Measurements from ENCODE around the gene CGRRF1. TPM values are rescaled to one million over a fixed set of nuclear protein-coding genes. Genes with fewer than 3 reads are reported as not detected.

Gene CGRRF1
- total and polyA plus RNA-seq, 10 of the 15 experiments (the other 5 are each of a cell fraction or from before 2014, with no cell fraction given), result 5.5 to 47.7 (median 13.5) TPM

DNA sequence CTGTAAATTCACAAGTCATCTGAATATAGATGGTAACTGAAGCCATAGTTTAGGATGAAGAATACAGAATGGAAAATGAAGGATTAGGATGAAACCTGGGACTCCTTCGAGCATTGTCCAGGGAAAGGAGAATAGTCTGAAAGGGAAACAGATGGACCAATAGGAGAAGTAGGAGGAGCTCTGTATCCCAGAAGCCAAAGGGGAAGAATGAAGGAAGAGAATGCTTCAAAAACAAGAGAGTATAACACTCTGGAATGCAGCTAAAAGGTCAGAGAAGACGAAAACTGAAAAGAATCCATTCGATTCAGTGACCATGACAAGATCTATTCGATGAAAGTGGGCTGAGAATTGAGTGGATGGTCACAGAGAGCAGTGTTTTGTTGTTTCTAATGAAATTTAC lies 21.9 kb upstream of the CGRRF1 start:
- ChIA-PET SMC1A (ENCODE audit: uncharacterized antibody, unreplicated experiment) (interaction anchor here (0.8 to 1.6 kb wide), 7 partner anchors 21 to 89 kb away, joined by 3 to 4 read pairs (median 3); no protein-coding TSS in a partner anchor), POLR2A (interaction anchor here (0.9 to 2.5 kb wide), 4 partner anchors 8 to 91 kb away, joined by 3 to 19 read pairs (median 4); partner anchors contain the start of genes CDKN3 and CGRRF1), RAD21 (ENCODE audit: unreplicated experiment) (interaction anchor here (0.7 to 3.7 kb wide), 9 partner anchors 9 to 155 kb away, joined by 3 to 16 read pairs (median 4); partner anchors contain the start of genes CDKN3 and CGRRF1), CTCF (interaction anchor here (0.7 to 5.2 kb wide), 5 partner anchors 21 to 286 kb away, joined by 3 to 22 read pairs (median 3); partner anchors contain the start of gene CGRRF1)
- FAIRE-seq (no peak), ATAC-seq (no peak), DNase-seq (ENCODE audit: low read depth, low spot score) (no peak)
- H3K9me3 ChIP-seq (replicated peaks; ENCODE audit: control insufficient read depth, insufficient read depth, low read length), result no peaks in the 10 kb centered on the region
- TSS peak; percentile 52 for BruUV-seq (replicated peaks)
- H3K4me3 ChIP-seq, result peak overlapping the region; percentile 92
- no peaks in the 10 kb centered on the region for H3K27me3 ChIP-seq (replicated peaks in 1 of 2; ENCODE audit: control insufficient read depth in 2 of 2, insufficient read depth in 2 of 2, low read length in 1 of 2)
- H4K20me1 ChIP-seq (ENCODE audit: control insufficient read depth, insufficient read depth), result no peaks in the 10 kb centered on the region
- in situ Hi-C loops (cut with MboI), result no loop called here
- H3K4me1 ChIP-seq (ENCODE audit: control insufficient read depth, insufficient read depth, low read length), result peaks cover 4% of the 10 kb centered on the region
- H2AFZ ChIP-seq (ENCODE audit: control insufficient read depth, low read depth, low read length), result no peak overlapping the region
- no peaks in the 10 kb centered on the region for H3K36me3 ChIP-seq (ENCODE audit: control insufficient read depth in 2 of 2, insufficient read depth in 2 of 2, low read length in 1 of 2)
- TF ChIP-seq SMC3 (IDR thresholded peaks at IDR 0.05; ENCODE audit: borderline replicate concordance, low read length) (no peak), MYC (IDR thresholded peaks at IDR 0.05; ENCODE audit: insufficient read depth, insufficient read length, insufficient replicate concordance, low read length, severe bottlenecking) (no peak), RBBP5 (conservative IDR thresholded peaks at IDR 0.05) (no peak), RELA (IDR thresholded peaks at IDR 0.05; ENCODE audit: borderline replicate concordance, partially characterized antibody) (no peak), HDAC2 (IDR thresholded peaks at IDR 0.05) (no peak), CBX3 (IDR thresholded peaks at IDR 0.05; ENCODE audit: borderline replicate concordance, low read depth) (no peak), CEBPB (IDR thresholded peaks at IDR 0.05; ENCODE audit: borderline replicate concordance in 1 of 2, low read depth in 2 of 2, low read length in 2 of 2) (no peak), CREM (IDR thresholded peaks at IDR 0.05; ENCODE audit: low read depth) (no peak), CBX5 (IDR thresholded peaks at IDR 0.05; ENCODE audit: low read depth) (no peak), BHLHE40 (IDR thresholded peaks at IDR 0.05; ENCODE audit: borderline replicate concordance in 1 of 2, low read depth in 2 of 2, low read length in 1 of 2) (no peak), NRF1 (conservative IDR thresholded peaks at IDR 0.05; ENCODE audit: low read depth, low read length) (no peak), MTA3 (IDR thresholded peaks at IDR 0.05; ENCODE audit: borderline replicate concordance, low read length) (no peak), DPF2 (IDR thresholded peaks at IDR 0.05) (no peak), ASH2L (IDR thresholded peaks at IDR 0.05; ENCODE audit: borderline replicate concordance, low read depth) (no peak), YY1 (IDR thresholded peaks at IDR 0.05; ENCODE audit: low read depth, low read length) (no peak)
- TF ChIP-seq, protein P1, sequence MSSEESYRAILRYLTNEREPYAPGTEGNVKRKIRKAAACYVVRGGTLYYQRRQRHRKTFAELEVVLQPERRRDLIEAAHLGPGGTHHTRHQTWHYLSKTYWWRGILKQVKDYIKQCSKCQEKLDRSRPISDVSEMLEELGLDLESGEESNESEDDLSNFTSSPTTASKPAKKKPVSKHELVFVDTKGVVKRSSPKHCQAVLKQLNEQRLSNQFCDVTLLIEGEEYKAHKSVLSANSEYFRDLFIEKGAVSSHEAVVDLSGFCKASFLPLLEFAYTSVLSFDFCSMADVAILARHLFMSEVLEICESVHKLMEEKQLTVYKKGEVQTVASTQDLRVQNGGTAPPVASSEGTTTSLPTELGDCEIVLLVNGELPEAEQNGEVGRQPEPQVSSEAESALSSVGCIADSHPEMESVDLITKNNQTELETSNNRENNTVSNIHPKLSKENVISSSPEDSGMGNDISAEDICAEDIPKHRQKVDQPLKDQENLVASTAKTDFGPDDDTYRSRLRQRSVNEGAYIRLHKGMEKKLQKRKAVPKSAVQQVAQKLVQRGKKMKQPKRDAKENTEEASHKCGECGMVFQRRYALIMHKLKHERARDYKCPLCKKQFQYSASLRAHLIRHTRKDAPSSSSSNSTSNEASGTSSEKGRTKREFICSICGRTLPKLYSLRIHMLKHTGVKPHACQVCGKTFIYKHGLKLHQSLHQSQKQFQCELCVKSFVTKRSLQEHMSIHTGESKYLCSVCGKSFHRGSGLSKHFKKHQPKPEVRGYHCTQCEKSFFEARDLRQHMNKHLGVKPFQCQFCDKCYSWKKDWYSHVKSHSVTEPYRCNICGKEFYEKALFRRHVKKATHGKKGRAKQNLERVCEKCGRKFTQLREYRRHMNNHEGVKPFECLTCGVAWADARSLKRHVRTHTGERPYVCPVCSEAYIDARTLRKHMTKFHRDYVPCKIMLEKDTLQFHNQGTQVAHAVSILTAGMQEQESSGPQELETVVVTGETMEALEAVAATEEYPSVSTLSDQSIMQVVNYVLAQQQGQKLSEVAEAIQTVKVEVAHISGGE (CRISPR knock-in tag; IDR thresholded peaks at IDR 0.05), result no peak
- WGBS (ENCODE audit: insufficient coverage, insufficient replicate concordance, low lambda C conversion rate, missing lambda C conversion rate), result 57% methylated on average over 4 of the region's 4 CpGs
- peak overlapping the region; percentile 87 for H3K9ac ChIP-seq (ENCODE audit: control insufficient read depth, insufficient read depth, low read length)
- peak overlapping the region; percentile 92 for H3K4me2 ChIP-seq (ENCODE audit: control insufficient read depth, insufficient read depth)
- intact Hi-C loops (cut with micrococcal nuclease; ENCODE audit: unreplicated experiment), result loop anchor here (2.0 to 5.0 kb wide), 3 partner anchors 21 to 90 kb away; partner anchors contain the start of genes CDKN3, CGRRF1 and CNIH1
- peaks cover 61% of the 10 kb centered on the region for H3K79me2 ChIP-seq (ENCODE audit: control insufficient read depth, insufficient read depth, low read length)
- H3K27ac ChIP-seq (ENCODE audit: control insufficient read depth, insufficient read depth), result peak overlapping the region; percentile 90; the same call in 1 of the 2 replicates

Data from GM12878 (cell line).